Ishikawa (cell line): ENCODE measurements around the gene E4F1.

Experiments used
- CEBPB ChIP-seq: IDR thresholded peaks from 2 replicates; pipeline ENCODE4 v1.6.1; 2012
- EP300 ChIP-seq: IDR thresholded peaks from 2 replicates; pipeline ENCODE4 v1.6.1; 2012; ENCODE audit warnings: borderline replicate concordance
- RAD21 ChIP-seq: IDR thresholded peaks from 2 replicates; pipeline ENCODE4 v1.6.1; 2012; ENCODE audit warnings: low read depth
- TAF1 ChIP-seq: IDR thresholded peaks from 2 replicates; pipeline ENCODE4 v1.6.1; 2012; ENCODE audit warnings: low read depth, mild to moderate bottlenecking
- TF ChIP-seq, protein P1 (sequence below): IDR thresholded peaks from 2 replicates; pipeline ENCODE4 v1.6.1; 2012

DNA sequence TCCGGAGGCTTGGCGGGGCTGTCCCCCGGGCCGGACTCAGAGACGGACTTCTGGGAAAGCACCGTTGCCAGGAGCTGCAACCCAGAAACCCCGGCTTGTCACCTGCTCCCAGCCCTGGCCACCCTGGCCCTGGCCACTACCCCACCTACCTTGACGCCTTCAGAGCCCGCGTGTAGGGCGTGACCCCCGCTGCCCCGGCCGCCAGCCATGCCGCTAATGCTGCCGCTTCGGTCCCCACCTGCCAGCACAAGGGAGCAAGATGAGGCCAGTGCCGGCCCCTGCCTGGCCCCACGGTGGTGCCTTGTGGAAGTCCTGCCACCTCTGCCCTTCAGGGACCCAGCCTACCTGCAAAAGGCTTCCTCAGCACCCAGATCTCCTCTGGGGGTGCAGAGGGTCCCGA, 38.4 kb upstream of the E4F1 start:
- TF ChIP-seq, protein P1, sequence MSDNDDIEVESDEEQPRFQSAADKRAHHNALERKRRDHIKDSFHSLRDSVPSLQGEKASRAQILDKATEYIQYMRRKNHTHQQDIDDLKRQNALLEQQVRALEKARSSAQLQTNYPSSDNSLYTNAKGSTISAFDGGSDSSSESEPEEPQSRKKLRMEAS, result no peak
- TF ChIP-seq EP300, result no peak
- no peak for TF ChIP-seq CEBPB
- no peak for TF ChIP-seq RAD21
- no peak for TF ChIP-seq TAF1
